Esophagus squamous epithelium (tissue), 5 donors: ENCODE results near the gene CELF2. TPM values are rescaled to one million over a fixed set of nuclear protein-coding genes. Genes with fewer than 3 reads are reported as not detected.

Experiments used
- DNase-seq: peaks from one replicate; lab custom pipeline; 2025; lab: John Stamatoyannopoulos, UW
- H3K27ac ChIP-seq, 4 donors: fragments of 200-600 bp; sonication (generic); one replicate each; pipeline ENCODE4 v1.5.1; 2016 to 2019; ENCODE audit warnings: mild to moderate bottlenecking in 1 of 4
- H3K27me3 ChIP-seq, 4 donors: fragments of 200-600 bp; sonication (generic); 1 replicate in 3 of 4; 2 replicates in 1 of 4; pipeline versions ENCODE4 v1.5.1 to v1.6.0; 2017 to 2021; ENCODE audit warnings: antibody characterized with exemption in 1 of 4
- H3K36me3 ChIP-seq, 3 donors: fragments of 200-600 bp; sonication (generic); one replicate each; pipeline ENCODE4 v1.5.1; 2016 to 2019
- H3K4me1 ChIP-seq, 3 donors: fragments of 200-600 bp; sonication (generic); one replicate each; pipeline ENCODE4 v1.5.1; 2017 to 2019
- H3K4me3 ChIP-seq, 4 donors: fragments of 200-600 bp; sonication (generic); 1 replicate in 3 of 4; 2 replicates in 1 of 4; pipeline ENCODE4 v1.5.1; 2016 to 2019; ENCODE audit warnings: mild to moderate bottlenecking in 2 of 4, moderate library complexity in 1 of 4
- H3K9me3 ChIP-seq, 3 donors: fragments of 200-600 bp; sonication (generic); one replicate each; pipeline ENCODE4 v1.5.1; 2016 to 2019
- CTCF ChIP-seq, 6 experiments: fragments of 450-650 bp in 4 of 6; fragments of 200-600 bp in 2 of 6; sonication (generic) in 2 of 6; IDR thresholded peaks; one replicate each; pipeline ENCODE4 v1.5.1; 2016 to 2019; ENCODE audit warnings: antibody characterized with exemption in 6 of 6, mild to moderate bottlenecking in 4 of 6, moderate library complexity in 4 of 6
- POLR2A ChIP-seq, 4 donors: fragments of 450-650 bp; IDR thresholded peaks; one replicate each; pipeline ENCODE4 v1.6.1; 2017; ENCODE audit warnings: antibody characterized with exemption in 4 of 4, mild to moderate bottlenecking in 4 of 4, moderate library complexity in 3 of 4
- WGBS, 2 donors: methylation state at CpG; one replicate each; pipeline ENCODE4 v1.1.5; 2018; 5-methylcytosine and 5-hydroxymethylcytosine counted together
- intact Hi-C: fragments of 100-400 bp; cut with DNase I; formaldehyde crosslinking; loops from one replicate; pipeline ENCODE4 v1.15.0; 2022
- total RNA-seq, 4 donors: library from RNA; depleted of rRNA; stranded (reverse); fragments of >200 nt; gene quantifications; one replicate each; pipeline ENCODE4 v1.1.0, GENCODE V29; 2016
- donor health status: DM: yes; HTN: yes; CAD: no.

CELF2 gene
- total RNA-seq, 4 donors from 2014 or later = 4.2 to 62.4 (median 13.5) TPM

- TF ChIP-seq POLR2A (IDR thresholded peaks at IDR 0.05) (no peak), CTCF (IDR thresholded peaks at IDR 0.05) (no peak)
- Histone ChIP-seq H3K4me3 (no peak overlapping the region), H3K27me3 (no peaks in the 10 kb centered on the region), H3K9me3 (no peaks in the 10 kb centered on the region), H3K36me3 (peaks cover 0 to 54% (median 3%) of the 10 kb centered on the region in 3 donors), H3K4me1 (peaks cover 0 to 15% (median 0%) of the 10 kb centered on the region in 3 donors), H3K27ac (no peak overlapping the region)
- 95 to 96% methylated on average over 20 to 24 of the region's 24 CpGs for WGBS, 2 donors
- DNase-seq = no peak
- intact Hi-C loops = no loop called here
These were observed 272.7 kb downstream of the CELF2 start for GRCh38 chr10:11290156-11290890.

- peaks cover 0 to 66% (median 8%) of the 10 kb centered on the region in 3 donors for H3K36me3 ChIP-seq
- H3K4me3 ChIP-seq = no peak overlapping the region
- peaks cover 0 to 15% (median 0%) of the 10 kb centered on the region in 3 donors for H3K4me1 ChIP-seq
- WGBS, 2 donors = 92% methylated on average over 14 of the region's 14 CpGs
- no peaks in the 10 kb centered on the region for H3K9me3 ChIP-seq
- no peak for DNase-seq
- TF ChIP-seq CTCF (IDR thresholded peaks at IDR 0.05) (no peak), POLR2A (IDR thresholded peaks at IDR 0.05) (no peak)
- no peak overlapping the region for H3K27ac ChIP-seq
- no peaks in the 10 kb centered on the region for H3K27me3 ChIP-seq
- intact Hi-C loops = no loop called here
These were observed 275.1 kb downstream of the CELF2 start for GRCh38 chr10:11292576-11293302.

DNA sequence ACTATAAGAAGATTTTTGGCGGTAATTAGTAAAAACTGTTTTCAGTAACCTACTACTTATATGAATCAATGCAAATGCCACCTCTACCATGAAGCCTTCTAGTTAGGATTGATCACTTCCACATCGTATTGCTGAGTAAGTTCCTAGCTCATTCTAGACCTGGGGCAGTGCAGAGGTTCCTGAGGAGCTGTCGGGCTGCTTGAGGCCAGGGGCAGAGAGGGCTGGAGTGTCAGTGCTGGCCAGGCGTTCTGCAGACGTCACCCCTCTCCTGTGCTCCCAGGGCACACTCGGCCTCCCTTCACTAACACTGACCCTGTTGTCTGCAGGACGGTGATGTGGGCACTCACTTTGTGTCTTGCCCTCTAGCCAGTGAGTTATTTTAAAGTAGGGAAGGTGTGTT, 275.7 kb downstream of the CELF2 start:
- Histone ChIP-seq H3K36me3 (peaks cover 0 to 60% (median 6%) of the 10 kb centered on the region in 3 donors), H3K4me1 (peaks cover 0 to 15% (median 0%) of the 10 kb centered on the region in 3 donors)

DNA sequence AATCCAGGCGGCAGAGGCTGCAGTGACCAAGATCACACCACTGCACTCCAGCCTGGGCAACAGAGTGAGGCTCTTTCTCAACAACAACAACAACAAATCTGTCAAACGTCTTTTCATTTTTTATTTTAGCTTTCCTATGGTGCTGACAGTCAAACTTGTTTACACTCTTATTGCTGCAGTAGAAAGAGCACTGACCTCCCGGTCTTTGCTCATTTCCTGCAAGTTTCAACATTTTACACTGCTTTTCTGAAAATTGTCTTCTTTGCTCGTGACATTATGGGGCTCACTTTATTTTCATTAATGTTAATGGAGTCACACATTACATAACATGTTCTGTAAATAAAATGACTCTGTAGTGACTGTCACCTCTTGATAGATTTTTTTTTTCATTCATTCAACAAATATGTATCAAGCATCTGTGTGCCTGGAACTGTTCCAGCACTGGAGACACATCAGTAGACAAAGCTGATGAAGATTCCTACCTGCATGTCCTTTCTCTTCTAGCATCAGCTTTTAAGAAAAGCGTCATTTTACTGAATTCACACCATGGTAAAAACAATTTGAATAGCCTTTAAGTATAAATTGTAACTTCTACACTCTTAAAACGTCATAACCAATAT, 277.3 kb downstream of the CELF2 start:
- Histone ChIP-seq H3K9me3 (no peaks in the 10 kb centered on the region), H3K27ac (no peak overlapping the region), H3K4me1 (peaks cover 0 to 15% (median 0%) of the 10 kb centered on the region in 3 donors), H3K27me3 (no peaks in the 10 kb centered on the region), H3K4me3 (no peak overlapping the region), H3K36me3 (peaks cover 0 to 65% (median 5%) of the 10 kb centered on the region in 3 donors)
- TF ChIP-seq CTCF (IDR thresholded peaks at IDR 0.05) (no peak), POLR2A (IDR thresholded peaks at IDR 0.05) (no peak)
- intact Hi-C loops = no loop called here
- DNase-seq = no peak
- 75 to 77% methylated on average over 6 of the region's 6 CpGs for WGBS, 2 donors

More for the DNA sequence above, 275.7 kb downstream of the CELF2 start:
- 87 to 89% methylated on average over 7 of the region's 7 CpGs for WGBS, 2 donors
- Histone ChIP-seq H3K27ac (no peak overlapping the region), H3K4me3 (no peak overlapping the region), H3K27me3 (no peaks in the 10 kb centered on the region), H3K9me3 (no peaks in the 10 kb centered on the region)
- DNase-seq = no peak
- TF ChIP-seq POLR2A (IDR thresholded peaks at IDR 0.05) = no peak
- no peak for TF ChIP-seq CTCF (IDR thresholded peaks at IDR 0.05)
- intact Hi-C loops = no loop called here
